Measurements from ENCODE around the gene LRG1. TPM values are rescaled to one million over a fixed set of nuclear protein-coding genes. Genes with fewer than 3 reads are reported as not detected.

Gene LRG1
- total and polyA plus RNA-seq, 2 experiments from 2014 or later: 6.3 to 9.8 TPM

- H3K9me3 ChIP-seq (ENCODE audit: low read depth): no peaks in the 10 kb centered on the region
- H3K27me3 ChIP-seq: no peaks in the 10 kb centered on the region
- no peak overlapping the region for H2AFZ ChIP-seq
- no peak for DNase-seq (ENCODE audit: low spot score)
- no peak overlapping the region for H3K27ac ChIP-seq
- H3K9me2 ChIP-seq (replicated peaks; ENCODE audit: insufficient read depth): no peaks in the 10 kb centered on the region
- no peak overlapping the region for H3K4me2 ChIP-seq
- no peaks in the 10 kb centered on the region for H3K4me1 ChIP-seq (ENCODE audit: insufficient read depth)
- H3K36me3 ChIP-seq (replicated peaks; ENCODE audit: insufficient read depth, low read depth): no peaks in the 10 kb centered on the region
- no peaks in the 10 kb centered on the region for H3K79me2 ChIP-seq
- H4K20me1 ChIP-seq (ENCODE audit: insufficient read depth, poor library complexity, severe bottlenecking): no peaks in the 10 kb centered on the region
- no peak overlapping the region for H3K4me3 ChIP-seq
- TF ChIP-seq EZH2phosphoT487 (IDR thresholded peaks at IDR 0.05; ENCODE audit: low read depth, severe bottlenecking, unreplicated experiment) (no peak), EZH2 (IDR thresholded peaks at IDR 0.05; ENCODE audit: borderline replicate concordance) (no peak), CTCF (IDR thresholded peaks at IDR 0.05; ENCODE audit: poor library complexity) (no peak)
- 91% methylated on average over 15 of the region's 15 CpGs for WGBS (ENCODE audit: low lambda C conversion rate, missing lambda C conversion rate)
Observed at GRCh38 chr19:4504891-4505569, 34.8 kb downstream of the LRG1 start.

- Histone ChIP-seq H2AFZ (no peak overlapping the region), H3K27me3 (no peaks in the 10 kb centered on the region), H3K4me1 (ENCODE audit: insufficient read depth) (no peaks in the 10 kb centered on the region), H4K20me1 (ENCODE audit: insufficient read depth, poor library complexity, severe bottlenecking) (no peaks in the 10 kb centered on the region), H3K4me2 (no peak overlapping the region), H3K9me3 (ENCODE audit: low read depth) (no peaks in the 10 kb centered on the region), H3K4me3 (no peak overlapping the region), H3K9me2 (replicated peaks; ENCODE audit: insufficient read depth) (no peaks in the 10 kb centered on the region), H3K36me3 (replicated peaks; ENCODE audit: insufficient read depth, low read depth) (no peaks in the 10 kb centered on the region), H3K27ac (no peak overlapping the region), H3K79me2 (no peaks in the 10 kb centered on the region)
- no peak for DNase-seq (ENCODE audit: low spot score)
- TF ChIP-seq EZH2phosphoT487 (IDR thresholded peaks at IDR 0.05; ENCODE audit: low read depth, severe bottlenecking, unreplicated experiment) (no peak), EZH2 (IDR thresholded peaks at IDR 0.05; ENCODE audit: borderline replicate concordance) (no peak), CTCF (IDR thresholded peaks at IDR 0.05; ENCODE audit: poor library complexity) (no peak)
- 97% methylated on average over 23 of the region's 23 CpGs for WGBS (ENCODE audit: low lambda C conversion rate, missing lambda C conversion rate)
Observed at GRCh38 chr19:4504297-4504701, 35.5 kb downstream of the LRG1 start.

- Histone ChIP-seq H2AFZ (no peak overlapping the region), H3K27ac (no peak overlapping the region), H3K27me3 (no peaks in the 10 kb centered on the region), H3K9me3 (ENCODE audit: low read depth) (no peaks in the 10 kb centered on the region), H3K4me2 (no peak overlapping the region), H4K20me1 (ENCODE audit: insufficient read depth, poor library complexity, severe bottlenecking) (no peaks in the 10 kb centered on the region), H3K79me2 (no peaks in the 10 kb centered on the region), H3K9me2 (replicated peaks; ENCODE audit: insufficient read depth) (no peaks in the 10 kb centered on the region), H3K4me3 (no peak overlapping the region), H3K4me1 (ENCODE audit: insufficient read depth) (no peaks in the 10 kb centered on the region), H3K36me3 (replicated peaks; ENCODE audit: insufficient read depth, low read depth) (no peaks in the 10 kb centered on the region)
- no peak for DNase-seq (ENCODE audit: low spot score)
- no peak for TF ChIP-seq CTCF (IDR thresholded peaks at IDR 0.05; ENCODE audit: poor library complexity)
- no peak for TF ChIP-seq EZH2phosphoT487 (IDR thresholded peaks at IDR 0.05; ENCODE audit: low read depth, severe bottlenecking, unreplicated experiment)
- no peak for TF ChIP-seq EZH2 (IDR thresholded peaks at IDR 0.05; ENCODE audit: borderline replicate concordance)
- 91% methylated on average over 10 of the region's 10 CpGs for WGBS (ENCODE audit: low lambda C conversion rate, missing lambda C conversion rate)
Observed at GRCh38 chr19:4503825-4504170, 36.0 kb downstream of the LRG1 start.

Data from hepatocyte (in vitro differentiated cells).